GM12873 (cell line): ENCODE results near the gene PPP1R9A.

Experiments used
- CTCF ChIP-seq: IDR thresholded peaks from 2 replicates; pipeline ENCODE4 v1.5.1; 2012; ENCODE audit warnings: low read depth, mild to moderate bottlenecking, moderate library complexity, low read length, control low read depth; ENCODE audit not compliant: insufficient read depth; ENCODE audit errors: missing control alignments

PPP1R9A gene

GRCh38 chr7:95126053-95126709 lies 218.8 kb downstream of the PPP1R9A start:
- no peak for TF ChIP-seq CTCF

- no peak for TF ChIP-seq CTCF
Observed at GRCh38 chr7:95132500-95132899, 225.1 kb downstream of the PPP1R9A start.

- TF ChIP-seq CTCF = no peak
Observed at GRCh38 chr7:95139922-95140321, 232.5 kb downstream of the PPP1R9A start.

GRCh38 chr7:95141755-95142154 lies 234.4 kb downstream of the PPP1R9A start:
- TF ChIP-seq CTCF = no peak

GRCh38 chr7:95144256-95144655 lies 236.9 kb downstream of the PPP1R9A start:
- TF ChIP-seq CTCF = no peak

- no peak for TF ChIP-seq CTCF
Observed at GRCh38 chr7:95155965-95156364, 248.6 kb downstream of the PPP1R9A start.

GRCh38 chr7:95157381-95157780 lies 250.0 kb downstream of the PPP1R9A start:
- no peak for TF ChIP-seq CTCF
